ENCODE results near the gene NCKAP5L.

Gene NCKAP5L

GRCh38 chr12:49795654-49796105 is 32.5 kb downstream of the NCKAP5L start:
- Histone ChIP-seq H3F3A (ENCODE audit: control insufficient read depth, insufficient read depth) (no peaks in the 10 kb centered on the region), H3K4me3 (ENCODE audit: low read length) (no peak overlapping the region), H3K27ac (ENCODE audit: low read depth, low read length) (no peak overlapping the region), H3K36me3 (ENCODE audit: control insufficient read depth, low read length) (peaks cover 5% of the 10 kb centered on the region; the same call in 1 of the 2 replicates), H3K9me3 (ENCODE audit: control insufficient read depth, insufficient read depth, low read length) (no peaks in the 10 kb centered on the region), H3K79me2 (ENCODE audit: control insufficient read depth, low read length) (no peaks in the 10 kb centered on the region), H3K4me2 (ENCODE audit: low read length) (no peak overlapping the region), H3K27me3 (ENCODE audit: control insufficient read depth, low read length) (no peaks in the 10 kb centered on the region), H3K9me2 (replicated peaks; ENCODE audit: control insufficient read depth, low read length) (no peaks in the 10 kb centered on the region), H3K4me1 (ENCODE audit: control insufficient read depth, low read length) (no peaks in the 10 kb centered on the region), H4K20me1 (ENCODE audit: control insufficient read depth, insufficient read depth, low read depth, low read length) (no peaks in the 10 kb centered on the region)
- no peak for TF ChIP-seq CTCF (IDR thresholded peaks at IDR 0.05; ENCODE audit: low read depth, low read length, poor library complexity, severe bottlenecking)
- no peak for TF ChIP-seq EZH2phosphoT487 (IDR thresholded peaks at IDR 0.05; ENCODE audit: borderline replicate concordance, low read length)

DNA sequence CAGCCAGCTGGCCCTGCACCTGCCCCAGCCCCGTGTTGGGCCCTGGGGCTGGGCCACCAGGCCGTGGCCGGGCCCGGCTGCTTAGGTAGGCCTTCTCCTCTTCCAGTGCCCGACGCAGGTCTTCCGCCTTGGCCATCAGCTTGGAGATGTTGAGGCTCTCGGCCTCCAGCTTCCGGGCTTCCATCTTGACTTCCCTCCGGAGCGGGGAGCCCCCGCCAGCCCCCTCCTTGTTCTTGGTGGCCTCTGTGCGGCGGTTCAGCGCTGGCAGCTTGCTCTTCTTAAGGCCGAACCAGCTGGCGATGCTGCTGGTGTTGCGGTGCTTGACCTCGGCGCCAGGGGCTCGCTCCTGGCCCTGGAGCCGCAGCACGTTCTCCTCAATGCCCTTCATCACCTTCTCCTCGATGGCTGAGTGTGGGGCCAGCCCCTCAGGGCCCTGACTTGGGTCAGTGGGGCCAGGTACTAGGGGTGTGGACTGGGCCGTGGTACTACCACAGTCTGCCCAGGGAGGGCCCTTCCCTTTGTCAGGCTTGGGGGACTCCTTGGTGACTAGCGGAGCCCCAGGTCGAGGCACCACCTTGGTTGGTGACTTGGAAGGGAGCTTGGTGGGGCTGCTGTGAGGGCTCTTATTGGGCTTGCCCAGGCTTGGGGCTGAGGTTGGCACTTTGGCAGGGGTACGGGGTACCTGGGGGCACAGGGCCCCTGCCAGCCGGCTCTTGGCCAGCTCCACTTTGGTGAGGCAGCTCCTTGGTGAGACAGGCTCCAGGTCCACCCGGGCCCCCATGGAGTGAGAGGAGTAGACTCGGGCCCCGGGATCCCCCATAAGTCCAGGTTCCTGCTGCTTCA is 33.2 kb downstream of the NCKAP5L start:
- Histone ChIP-seq H3K27ac (ENCODE audit: low read depth, low read length) (no peak overlapping the region), H3K79me2 (ENCODE audit: control insufficient read depth, low read length) (no peaks in the 10 kb centered on the region), H3K36me3 (ENCODE audit: control insufficient read depth, low read length) (peaks cover 5% of the 10 kb centered on the region; the same call in 1 of the 2 replicates), H3F3A (ENCODE audit: control insufficient read depth, insufficient read depth) (no peaks in the 10 kb centered on the region), H3K9me3 (ENCODE audit: control insufficient read depth, insufficient read depth, low read length) (no peaks in the 10 kb centered on the region), H3K4me3 (ENCODE audit: low read length) (no peak overlapping the region), H3K9me2 (replicated peaks; ENCODE audit: control insufficient read depth, low read length) (no peaks in the 10 kb centered on the region), H3K27me3 (ENCODE audit: control insufficient read depth, low read length) (no peaks in the 10 kb centered on the region), H3K4me1 (ENCODE audit: control insufficient read depth, low read length) (no peaks in the 10 kb centered on the region), H4K20me1 (ENCODE audit: control insufficient read depth, insufficient read depth, low read depth, low read length) (no peaks in the 10 kb centered on the region), H3K4me2 (ENCODE audit: low read length) (no peak overlapping the region)
- TF ChIP-seq EZH2phosphoT487 (IDR thresholded peaks at IDR 0.05; ENCODE audit: borderline replicate concordance, low read length) (no peak), CTCF (IDR thresholded peaks at IDR 0.05; ENCODE audit: low read depth, low read length, poor library complexity, severe bottlenecking) (no peak)

DNA sequence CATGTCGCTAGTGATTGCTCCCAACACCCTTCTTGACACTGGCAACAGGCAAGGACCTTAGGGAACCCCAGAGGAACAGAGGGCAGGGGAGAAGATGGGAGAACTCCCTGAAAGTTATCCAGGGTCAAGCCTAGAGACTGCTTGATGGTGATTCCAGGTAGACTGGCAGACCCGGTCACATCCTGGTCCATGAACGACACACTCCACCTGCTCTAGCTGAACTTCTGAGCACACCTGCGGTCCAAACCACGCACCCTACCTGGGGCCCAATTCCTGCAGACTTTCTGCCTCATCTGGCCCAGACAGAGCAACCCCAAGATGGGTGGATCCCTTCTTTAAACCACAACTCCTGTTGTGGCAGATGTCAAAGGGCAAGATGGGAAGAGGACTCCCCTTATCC is 34.2 kb downstream of the NCKAP5L start:
- Histone ChIP-seq H3K36me3 (ENCODE audit: control insufficient read depth, low read length) (peaks cover 5% of the 10 kb centered on the region; the same call in 1 of the 2 replicates), H3K27ac (ENCODE audit: low read depth, low read length) (no peak overlapping the region), H3K4me1 (ENCODE audit: control insufficient read depth, low read length) (no peaks in the 10 kb centered on the region), H3K79me2 (ENCODE audit: control insufficient read depth, low read length) (no peaks in the 10 kb centered on the region), H3K27me3 (ENCODE audit: control insufficient read depth, low read length) (no peaks in the 10 kb centered on the region), H3F3A (ENCODE audit: control insufficient read depth, insufficient read depth) (no peaks in the 10 kb centered on the region), H3K9me3 (ENCODE audit: control insufficient read depth, insufficient read depth, low read length) (no peaks in the 10 kb centered on the region), H4K20me1 (ENCODE audit: control insufficient read depth, insufficient read depth, low read depth, low read length) (no peaks in the 10 kb centered on the region), H3K4me2 (ENCODE audit: low read length) (no peak overlapping the region), H3K4me3 (ENCODE audit: low read length) (no peak overlapping the region), H3K9me2 (replicated peaks; ENCODE audit: control insufficient read depth, low read length) (no peaks in the 10 kb centered on the region)
- TF ChIP-seq CTCF (IDR thresholded peaks at IDR 0.05; ENCODE audit: low read depth, low read length, poor library complexity, severe bottlenecking) (no peak), EZH2phosphoT487 (IDR thresholded peaks at IDR 0.05; ENCODE audit: borderline replicate concordance, low read length) (no peak)
